ENCODE measurements around the gene ANKRD44.

DNA sequence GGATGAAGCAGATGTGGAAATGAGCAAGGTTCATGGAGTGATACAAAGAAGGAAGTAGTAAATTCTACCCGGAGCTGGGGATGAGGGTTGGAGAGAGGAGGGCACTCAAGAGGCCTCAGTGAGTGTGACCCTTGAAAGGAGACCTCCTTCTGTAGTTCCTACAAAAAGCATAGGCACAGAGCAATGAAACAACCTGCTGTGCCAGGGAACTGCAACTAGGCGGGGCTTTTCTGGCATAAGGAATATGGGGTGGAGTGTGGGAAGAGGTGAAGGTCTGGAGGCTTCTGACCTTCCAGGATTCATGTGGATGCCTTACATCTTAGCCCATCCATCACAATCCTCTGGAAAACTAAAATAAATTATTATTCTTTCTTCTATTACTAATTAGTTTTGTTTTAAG lies 358.6 kb downstream of the ANKRD44 start:
- TF ChIP-seq, protein P1, sequence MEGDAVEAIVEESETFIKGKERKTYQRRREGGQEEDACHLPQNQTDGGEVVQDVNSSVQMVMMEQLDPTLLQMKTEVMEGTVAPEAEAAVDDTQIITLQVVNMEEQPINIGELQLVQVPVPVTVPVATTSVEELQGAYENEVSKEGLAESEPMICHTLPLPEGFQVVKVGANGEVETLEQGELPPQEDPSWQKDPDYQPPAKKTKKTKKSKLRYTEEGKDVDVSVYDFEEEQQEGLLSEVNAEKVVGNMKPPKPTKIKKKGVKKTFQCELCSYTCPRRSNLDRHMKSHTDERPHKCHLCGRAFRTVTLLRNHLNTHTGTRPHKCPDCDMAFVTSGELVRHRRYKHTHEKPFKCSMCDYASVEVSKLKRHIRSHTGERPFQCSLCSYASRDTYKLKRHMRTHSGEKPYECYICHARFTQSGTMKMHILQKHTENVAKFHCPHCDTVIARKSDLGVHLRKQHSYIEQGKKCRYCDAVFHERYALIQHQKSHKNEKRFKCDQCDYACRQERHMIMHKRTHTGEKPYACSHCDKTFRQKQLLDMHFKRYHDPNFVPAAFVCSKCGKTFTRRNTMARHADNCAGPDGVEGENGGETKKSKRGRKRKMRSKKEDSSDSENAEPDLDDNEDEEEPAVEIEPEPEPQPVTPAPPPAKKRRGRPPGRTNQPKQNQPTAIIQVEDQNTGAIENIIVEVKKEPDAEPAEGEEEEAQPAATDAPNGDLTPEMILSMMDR (IDR thresholded peaks at IDR 0.05; ENCODE audit: low read depth, low read length, poor library complexity, severe bottlenecking): no peak
- no peak for TF ChIP-seq EZH2phosphoT487 (IDR thresholded peaks at IDR 0.05; ENCODE audit: borderline replicate concordance, low read length)

All from DOHH2 (cell line).